HCT116 (cell line): ENCODE data around the gene PDE6H.

Source experiments
- CTCF ChIP-seq, 3 experiments: fragments of 200-600 bp in 1 of 3; sonication (generic) in 1 of 3; IDR thresholded peaks in 2 of 3; conservative IDR thresholded peaks in 1 of 3; 2 replicates each; pipeline ENCODE4 v1.5.1; 2012 to 2017; ENCODE audit warnings: low read depth in 2 of 3, low read length in 2 of 3, antibody characterized with exemption in 1 of 3, borderline replicate concordance in 1 of 3, control low read depth in 1 of 3, mild to moderate bottlenecking in 1 of 3, mixed read lengths in 1 of 3, mixed run types in 1 of 3, moderate library complexity in 1 of 3; ENCODE audit not compliant: insufficient read depth in 1 of 3
- EZH2 ChIP-seq: fragments of 200-600 bp; sonication (generic); IDR thresholded peaks from 2 replicates; pipeline ENCODE4 v1.6.1; 2017; ENCODE audit warnings: antibody characterized with exemption, mixed run types
- JUND ChIP-seq: IDR thresholded peaks from 2 replicates; pipeline ENCODE4 v1.6.1; 2012
- POLR2A ChIP-seq: IDR thresholded peaks from 2 replicates; pipeline ENCODE4 v1.7.0; 2011; ENCODE audit warnings: borderline replicate concordance; ENCODE audit not compliant: insufficient read depth, insufficient read length; ENCODE audit errors: extremely low read depth
- POLR2AphosphoS5 ChIP-seq: IDR thresholded peaks from 2 replicates; pipeline ENCODE4 v1.6.1; 2011; ENCODE audit warnings: mild to moderate bottlenecking, low read depth, low read length, moderate library complexity
- REST ChIP-seq: IDR thresholded peaks from 2 replicates; pipeline ENCODE4 v1.6.1; 2012; ENCODE audit warnings: low read depth
- SP1 ChIP-seq: IDR thresholded peaks from 2 replicates; pipeline ENCODE4 v1.6.1; 2012; ENCODE audit warnings: low read depth
- TCF7L2 ChIP-seq: IDR thresholded peaks from 2 replicates; pipeline ENCODE4 v1.7.0; 2011; ENCODE audit warnings: borderline replicate concordance, inconsistent platforms; ENCODE audit not compliant: insufficient read depth, insufficient read length; ENCODE audit errors: extremely low read depth

- TF ChIP-seq EZH2, result no peak
- no peak for TF ChIP-seq CTCF (IDR thresholded peaks at IDR 0.05 in 2 of 3, conservative IDR thresholded peaks at IDR 0.05 in 1 of 3; ENCODE audit: borderline replicate concordance in 1 of 3, insufficient read depth in 1 of 3, low read depth in 2 of 3, low read length in 2 of 3)
- no peak for TF ChIP-seq JUND
- no peak for TF ChIP-seq POLR2AphosphoS5
- no peak for TF ChIP-seq REST
- no peak for TF ChIP-seq POLR2A
- TF ChIP-seq SP1, result no peak
- TF ChIP-seq TCF7L2, result no peak
These were observed at the start of gene PDE6H for GRCh38 chr12:14972816-14973215.
